ENCODE measurements around the gene CTSA. TPM values are rescaled to one million over a fixed set of nuclear protein-coding genes. Genes with fewer than 3 reads are reported as not detected.

The CTSA gene
- total and polyA plus RNA-seq, 9 of the 15 experiments (the other 6 are each of a cell fraction or from before 2014, with no cell fraction given): 8.8 to 61.7 (median 28.3) TPM

DNA sequence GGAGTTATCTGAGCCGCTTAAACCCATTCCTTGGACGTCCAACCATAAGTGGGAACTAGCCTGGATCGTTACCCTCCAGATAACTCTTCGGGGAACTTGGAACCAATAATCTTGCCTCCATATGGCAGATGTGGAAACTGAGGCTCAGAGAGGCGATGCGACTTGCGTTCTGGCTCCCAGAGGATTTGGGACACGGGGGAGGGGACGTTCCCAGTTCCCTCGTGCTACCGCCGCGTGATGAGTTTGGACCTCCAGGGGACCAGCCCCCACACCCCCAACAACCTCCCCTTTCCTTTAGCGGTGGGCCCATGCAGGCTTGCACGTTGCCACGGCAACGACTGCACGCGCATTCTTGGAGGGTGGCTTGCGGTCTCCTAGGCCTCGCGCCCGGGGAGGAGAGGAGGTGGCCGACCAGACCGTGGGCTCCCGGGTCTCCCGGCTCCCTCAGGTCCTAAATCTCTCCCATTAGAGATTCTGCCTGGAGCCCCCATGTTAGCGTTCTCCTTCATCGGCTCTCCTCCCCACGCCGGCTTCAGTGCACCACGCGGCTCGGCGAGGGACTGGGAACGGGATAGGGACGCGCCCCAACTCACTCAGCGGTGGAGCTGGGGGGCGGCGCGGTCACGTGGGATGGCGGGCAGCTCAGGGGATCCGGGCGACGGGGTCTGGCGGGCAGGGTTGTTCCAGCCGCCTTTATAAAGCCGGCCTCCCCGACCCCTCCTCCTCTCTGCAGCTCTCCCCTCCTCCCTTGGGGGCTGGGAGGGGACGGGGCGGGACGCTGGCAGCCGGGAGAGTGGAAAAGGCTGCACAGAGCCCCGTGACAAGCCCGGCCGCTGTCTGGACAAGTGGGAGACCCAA is 20.6 kb downstream of the CTSA start, which contains the start of gene PLTP (continued):
- TF ChIP-seq NBN (IDR thresholded peaks at IDR 0.05; ENCODE audit: low read depth) (no peak), ZNF583 (CRISPR knock-in tag; IDR thresholded peaks at IDR 0.05) (no peak), MTA2 (IDR thresholded peaks at IDR 0.05; ENCODE audit: low read depth) (no peak), BRD4 (IDR thresholded peaks at IDR 0.05) (no peak), SMARCE1 (IDR thresholded peaks at IDR 0.05) (no peak), SRF (CRISPR knock-in tag; IDR thresholded peaks at IDR 0.05) (no peak), ZNF431 (CRISPR knock-in tag; IDR thresholded peaks at IDR 0.05) (no peak), MEF2A (IDR thresholded peaks at IDR 0.05; ENCODE audit: control insufficient read depth, low read depth, low read length) (no peak), FUS (optimal IDR thresholded peaks at IDR 0.05; ENCODE audit: low read depth, low read length) (no peak), FOXM1 (IDR thresholded peaks at IDR 0.05; ENCODE audit: low read depth) (no peak), FOXM1 (CRISPR knock-in tag; IDR thresholded peaks at IDR 0.05; ENCODE audit: low read depth) (0 out of 2 replicates have a peak, but pooled peaks have one; percentile 19), PREB (CRISPR knock-in tag; IDR thresholded peaks at IDR 0.05) (no peak), DIDO1 (tag; IDR thresholded peaks at IDR 0.05; ENCODE audit: low read depth) (no peak), BACH1 (tag; IDR thresholded peaks at IDR 0.05) (no peak), POLR3A (IDR thresholded peaks at IDR 0.05; ENCODE audit: borderline replicate concordance, extremely low read depth, insufficient read depth, insufficient read length) (no peak), PYGO2 (tag; IDR thresholded peaks at IDR 0.05) (no peak), GABPB2 (CRISPR knock-in tag; conservative IDR thresholded peaks at IDR 0.05) (no peak), ZNF232 (CRISPR knock-in tag; IDR thresholded peaks at IDR 0.05) (no peak), ZNF140 (CRISPR knock-in tag; IDR thresholded peaks at IDR 0.05) (no peak), ZNF561 (CRISPR knock-in tag; conservative IDR thresholded peaks at IDR 0.05) (no peak), CBX2 (IDR thresholded peaks at IDR 0.05; ENCODE audit: insufficient read depth, low read length, poor library complexity, severe bottlenecking) (no peak), HMG20B (CRISPR knock-in tag; IDR thresholded peaks at IDR 0.05) (no peak), KDM2B (CRISPR knock-in tag; IDR thresholded peaks at IDR 0.05) (no peak), ZNF584 (CRISPR knock-in tag; IDR thresholded peaks at IDR 0.05; ENCODE audit: low read depth) (0 out of 2 replicates have a peak, but pooled peaks have one; percentile 43)
- TF ChIP-seq, protein P1, sequence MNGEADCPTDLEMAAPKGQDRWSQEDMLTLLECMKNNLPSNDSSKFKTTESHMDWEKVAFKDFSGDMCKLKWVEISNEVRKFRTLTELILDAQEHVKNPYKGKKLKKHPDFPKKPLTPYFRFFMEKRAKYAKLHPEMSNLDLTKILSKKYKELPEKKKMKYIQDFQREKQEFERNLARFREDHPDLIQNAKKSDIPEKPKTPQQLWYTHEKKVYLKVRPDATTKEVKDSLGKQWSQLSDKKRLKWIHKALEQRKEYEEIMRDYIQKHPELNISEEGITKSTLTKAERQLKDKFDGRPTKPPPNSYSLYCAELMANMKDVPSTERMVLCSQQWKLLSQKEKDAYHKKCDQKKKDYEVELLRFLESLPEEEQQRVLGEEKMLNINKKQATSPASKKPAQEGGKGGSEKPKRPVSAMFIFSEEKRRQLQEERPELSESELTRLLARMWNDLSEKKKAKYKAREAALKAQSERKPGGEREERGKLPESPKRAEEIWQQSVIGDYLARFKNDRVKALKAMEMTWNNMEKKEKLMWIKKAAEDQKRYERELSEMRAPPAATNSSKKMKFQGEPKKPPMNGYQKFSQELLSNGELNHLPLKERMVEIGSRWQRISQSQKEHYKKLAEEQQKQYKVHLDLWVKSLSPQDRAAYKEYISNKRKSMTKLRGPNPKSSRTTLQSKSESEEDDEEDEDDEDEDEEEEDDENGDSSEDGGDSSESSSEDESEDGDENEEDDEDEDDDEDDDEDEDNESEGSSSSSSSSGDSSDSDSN (IDR thresholded peaks at IDR 0.05; ENCODE audit: borderline replicate concordance in 1 of 2, low read depth in 2 of 2, low read length in 2 of 2): no peak

All from K562 (cell line).